HG03378 (cell line): ENCODE data around the gene STMN3.
"Not testable (repeated sequence)": the region's sequence is repeated elsewhere in the genome, so short reads cannot be mapped to it uniquely, and the experiment has no call there.

Source experiments
- ATAC-seq: cut with Tn5 transposase; IDR thresholded peaks from one replicate; pipeline ENCODE4 v1.9.1; 2021; ENCODE audit warnings: mild to moderate bottlenecking, moderate library complexity; ENCODE audit not compliant: unreplicated experiment

STMN3 gene

GRCh38 chr20:63678667-63679465, 25.6 kb upstream of the STMN3 start:
- no peak for ATAC-seq

- no peak for ATAC-seq
Measured at GRCh38 chr20:63678071-63678470, 24.8 kb upstream of the STMN3 start.

- no peak for ATAC-seq
Measured at GRCh38 chr20:63675681-63676368, 22.6 kb upstream of the STMN3 start.

- ATAC-seq: no peak
Measured at GRCh38 chr20:63673951-63674350, 20.7 kb upstream of the STMN3 start.

GRCh38 chr20:63672666-63673065, 19.4 kb upstream of the STMN3 start:
- no peak for ATAC-seq

- not testable (repeated sequence) for ATAC-seq
Measured at GRCh38 chr20:63671695-63672094, 18.5 kb upstream of the STMN3 start.

- ATAC-seq: no peak
Measured at GRCh38 chr20:63668351-63668750, 15.1 kb upstream of the STMN3 start.

- ATAC-seq: no peak
Measured at GRCh38 chr20:63667858-63668257, 14.6 kb upstream of the STMN3 start.

GRCh38 chr20:63665708-63666107, 12.5 kb upstream of the STMN3 start:
- ATAC-seq: no peak

GRCh38 chr20:63664861-63665594, 11.8 kb upstream of the STMN3 start:
- ATAC-seq: no peak

GRCh38 chr20:63664143-63664851, 11.1 kb upstream of the STMN3 start:
- ATAC-seq: no peak

GRCh38 chr20:63663332-63664066, 10.3 kb upstream of the STMN3 start:
- no peak for ATAC-seq

- no peak for ATAC-seq
Measured at GRCh38 chr20:63662813-63663189, 9.6 kb upstream of the STMN3 start.

- ATAC-seq: no peak
Measured at GRCh38 chr20:63661959-63662812, 9.0 kb upstream of the STMN3 start.

- no peak for ATAC-seq
Measured at GRCh38 chr20:63661108-63661507, 7.9 kb upstream of the STMN3 start.

- ATAC-seq: no peak
Measured at GRCh38 chr20:63660622-63661021, 7.4 kb upstream of the STMN3 start.

GRCh38 chr20:63660174-63660573, 7.0 kb upstream of the STMN3 start:
- ATAC-seq: not testable (repeated sequence)

GRCh38 chr20:63659370-63659769, 6.1 kb upstream of the STMN3 start:
- ATAC-seq: no peak

GRCh38 chr20:63658749-63659187, 5.5 kb upstream of the STMN3 start:
- ATAC-seq: peak; percentile 23
